HG03103 (cell line): Measurements from ENCODE around the gene IER5L.

ENCODE experiments used
- ATAC-seq: cut with Tn5 transposase; IDR thresholded peaks from one replicate; pipeline ENCODE4 v1.9.1; 2021; ENCODE audit warnings: low read depth; ENCODE audit not compliant: unreplicated experiment

Gene IER5L

DNA sequence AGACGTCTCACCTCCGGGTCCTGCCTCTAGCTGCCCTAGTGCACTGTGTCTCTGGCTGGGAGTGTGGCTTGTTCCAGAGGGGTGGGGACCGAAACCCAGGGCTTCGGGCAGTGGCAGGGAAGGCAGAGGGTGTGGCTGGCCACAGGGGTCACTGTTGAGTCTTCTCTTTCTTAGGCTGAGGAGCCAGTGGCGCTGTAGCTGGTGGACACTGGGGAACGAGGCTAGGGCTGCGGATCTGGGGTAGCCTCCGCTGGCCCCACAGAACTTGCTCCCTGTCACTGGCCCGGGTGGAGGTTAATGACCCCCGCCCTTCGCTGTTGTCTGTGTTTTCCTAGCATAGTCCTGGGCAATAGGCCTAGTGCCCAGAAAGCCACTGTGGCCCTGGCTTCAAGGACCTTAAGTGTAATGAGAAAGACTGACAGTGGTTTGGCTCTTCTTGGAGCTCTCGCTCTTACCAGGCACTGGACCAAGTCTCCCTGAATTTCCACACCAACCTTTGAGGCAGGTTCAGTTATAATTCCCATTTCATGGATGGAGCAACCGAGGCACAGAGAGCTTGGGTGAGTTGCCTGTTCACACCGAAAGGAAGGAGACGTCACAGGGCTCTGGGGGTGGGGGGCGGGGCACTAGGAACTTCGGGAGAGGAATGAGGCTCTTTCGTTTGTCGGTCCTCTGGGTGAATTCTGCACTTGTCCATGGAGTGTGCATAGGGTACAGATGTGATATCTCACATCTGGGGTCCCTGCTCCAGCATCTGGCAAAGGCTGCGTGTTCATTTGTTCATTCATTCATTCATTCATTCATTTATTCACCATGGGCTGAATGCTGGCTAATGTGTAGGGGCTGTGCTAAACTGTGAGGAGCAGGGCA, 4.8 kb upstream of the IER5L start:
- no peak for ATAC-seq

DNA sequence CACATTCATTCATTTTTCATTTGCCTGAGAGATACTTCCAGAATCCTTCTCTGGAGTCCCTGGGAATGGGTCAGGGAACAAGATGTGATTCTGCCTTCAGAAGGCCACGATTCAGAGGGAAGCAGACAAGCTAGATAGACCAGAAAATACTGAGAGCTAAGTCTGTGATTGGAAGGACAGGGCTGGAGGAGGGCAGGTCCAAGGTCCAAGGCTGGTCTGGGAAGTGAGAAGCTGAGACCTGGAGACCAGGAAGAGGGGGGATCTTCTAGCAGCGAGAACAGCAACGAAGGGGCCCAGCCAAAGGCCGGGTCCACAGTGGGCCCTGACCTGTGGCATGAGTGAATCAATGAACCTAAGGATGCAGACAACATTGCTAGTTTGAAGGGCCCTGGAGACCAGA, 4.1 kb upstream of the IER5L start:
- no peak for ATAC-seq

DNA sequence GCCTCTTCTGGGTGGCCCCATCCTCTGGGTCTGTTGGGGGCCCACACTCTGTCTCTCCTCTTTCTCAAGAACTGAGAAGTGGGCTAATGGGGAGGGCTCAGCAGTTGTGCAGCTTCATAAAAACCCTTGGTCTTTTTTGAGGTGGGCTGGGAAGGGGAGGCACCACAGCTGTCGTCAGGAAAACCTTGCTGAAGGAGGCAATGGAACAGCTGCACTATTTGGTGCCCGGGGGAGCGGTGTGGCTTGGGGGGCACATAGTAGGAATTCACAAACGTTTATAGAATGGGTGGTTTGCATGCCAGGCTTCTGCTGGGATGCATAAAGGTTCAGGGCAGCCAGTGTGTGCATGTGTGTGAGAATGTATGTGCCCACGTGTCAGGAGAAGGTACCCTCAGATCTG, 3.2 kb upstream of the IER5L start:
- no peak for ATAC-seq

DNA sequence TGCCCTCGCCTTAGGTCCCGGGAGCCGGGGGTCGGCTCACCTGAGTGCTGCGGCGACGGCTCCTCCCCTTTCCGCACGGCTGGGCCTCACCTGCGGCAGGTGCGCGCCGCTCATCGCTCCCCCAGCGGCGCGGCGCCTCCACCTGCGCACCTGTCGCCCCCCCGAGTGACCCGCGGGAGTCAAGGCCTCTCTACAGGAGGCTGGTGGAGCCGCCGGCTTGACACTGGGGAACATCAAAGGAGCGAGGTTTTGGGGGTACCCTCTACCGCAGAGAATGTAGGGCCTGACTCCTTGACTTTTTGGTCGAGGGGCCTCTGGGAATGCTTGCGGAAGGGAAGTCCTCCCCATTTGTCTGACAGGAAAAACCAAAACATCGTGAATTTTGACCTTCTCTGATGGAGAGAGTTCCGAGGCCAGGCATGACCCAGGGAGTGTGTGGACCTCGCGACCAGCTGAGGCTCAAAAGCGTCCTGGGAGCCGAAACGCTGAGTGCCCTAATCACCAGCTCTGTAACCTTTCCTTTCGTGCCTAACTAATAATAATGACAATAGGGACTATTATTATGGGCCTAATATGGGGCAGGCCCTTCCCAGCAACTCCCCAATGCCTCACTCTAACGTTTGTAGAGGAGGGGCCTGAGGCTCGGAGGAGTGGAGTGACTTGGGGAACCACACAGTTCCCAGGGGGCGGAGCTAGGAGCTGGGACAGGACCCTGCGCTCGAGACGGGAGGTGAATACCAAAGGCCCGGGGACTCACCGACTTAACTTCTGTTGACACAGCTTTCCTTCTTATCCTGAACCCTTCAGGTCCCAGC, 714 bp upstream of the IER5L start:
- no peak for ATAC-seq

DNA sequence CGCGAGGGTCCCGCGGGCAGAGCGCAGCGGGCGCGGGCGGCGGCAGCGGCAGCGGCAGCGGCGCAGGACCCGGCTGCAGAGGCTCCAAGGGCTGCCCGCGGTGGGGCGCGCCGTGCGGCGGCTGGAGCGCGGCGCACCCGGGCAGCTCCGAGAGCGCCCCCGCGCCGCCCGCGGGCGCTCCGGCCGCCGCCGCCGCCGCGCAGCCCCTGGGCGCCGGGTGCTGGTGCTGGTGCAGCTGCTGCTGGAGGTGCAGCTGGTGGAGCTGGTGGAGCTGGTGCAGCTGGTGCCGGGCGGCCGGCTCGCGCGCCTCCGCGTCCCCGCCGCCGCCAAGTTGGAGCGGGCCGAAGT, 644 bp downstream of the IER5L start:
- ATAC-seq, result peak; percentile 8

DNA sequence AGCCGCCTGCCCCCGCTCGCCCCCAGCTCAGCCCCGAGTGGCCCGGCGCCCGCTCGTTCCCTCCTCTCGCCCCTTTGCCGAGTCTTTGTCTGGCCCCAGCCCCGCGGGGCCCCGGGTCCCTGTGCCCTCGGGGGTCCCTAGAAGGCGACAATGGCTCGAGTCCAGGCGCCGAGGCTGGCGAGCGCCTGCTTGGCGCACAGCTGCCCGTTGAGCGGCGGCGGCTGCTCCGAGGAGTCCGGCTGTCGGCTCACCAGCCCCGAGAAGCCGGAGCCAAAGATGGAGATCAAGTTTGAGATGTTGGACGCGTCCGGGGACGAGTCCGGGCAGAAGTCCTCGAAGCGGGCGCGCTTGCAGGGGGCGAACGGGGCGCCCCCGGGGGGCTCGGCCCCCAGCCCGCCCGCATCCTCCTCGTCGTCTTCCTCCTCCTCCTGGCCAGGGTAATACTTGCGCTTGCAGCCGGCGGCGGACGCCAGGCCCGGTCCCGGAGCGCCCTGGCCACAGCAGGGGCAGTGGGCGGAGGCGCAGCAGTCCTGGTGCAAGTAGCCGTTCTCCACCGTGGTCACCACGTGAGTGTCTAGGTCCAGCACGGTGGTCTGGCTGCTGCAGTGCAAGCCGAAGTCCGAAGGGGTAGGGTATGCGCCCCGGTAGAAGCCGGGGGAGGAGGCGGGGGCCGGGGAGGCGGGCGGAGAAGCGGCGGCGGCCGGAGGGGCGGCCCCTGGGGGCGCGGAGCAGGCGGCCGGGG, 1.2 kb downstream of the IER5L start:
- ATAC-seq, result no peak

DNA sequence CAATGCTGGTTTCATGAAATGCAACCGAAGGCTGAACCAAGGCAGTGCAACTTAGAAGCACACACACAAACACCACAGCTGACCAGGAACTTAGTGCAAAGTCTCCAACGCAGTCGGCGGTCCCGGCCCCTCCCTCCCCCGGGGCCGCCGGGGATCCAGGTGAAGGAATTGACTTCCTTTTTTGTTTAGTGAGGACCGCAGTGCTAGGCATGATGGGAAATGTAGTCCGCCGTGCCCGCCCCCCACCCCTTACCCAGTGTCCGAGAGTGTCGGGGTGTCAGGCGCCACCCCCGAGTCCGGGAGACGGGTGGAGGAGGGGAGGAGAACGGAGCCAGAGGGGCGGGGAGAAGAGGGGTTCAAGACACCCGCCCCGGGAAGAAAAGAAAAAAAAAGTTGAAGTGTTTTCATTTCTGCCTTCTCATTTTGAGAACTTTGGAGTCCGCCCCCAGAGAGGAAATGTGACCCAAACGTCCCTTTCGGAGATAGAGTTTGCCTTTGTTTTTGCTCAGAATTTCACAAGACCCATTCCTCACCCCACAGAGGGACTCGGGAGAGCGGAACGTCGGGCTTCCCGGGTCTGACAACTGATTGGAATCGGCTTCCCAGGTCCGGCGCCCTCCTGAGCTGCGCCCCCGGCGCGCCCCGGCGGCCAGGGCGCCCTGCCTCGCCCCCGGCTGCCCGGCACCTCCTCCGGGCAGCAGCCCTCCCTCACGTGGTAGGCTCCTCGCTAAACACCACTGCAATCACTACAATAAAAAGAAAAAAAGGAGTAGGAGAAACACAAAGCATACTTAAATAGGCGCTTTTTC, 2.0 kb downstream of the IER5L start:
- no peak for ATAC-seq

DNA sequence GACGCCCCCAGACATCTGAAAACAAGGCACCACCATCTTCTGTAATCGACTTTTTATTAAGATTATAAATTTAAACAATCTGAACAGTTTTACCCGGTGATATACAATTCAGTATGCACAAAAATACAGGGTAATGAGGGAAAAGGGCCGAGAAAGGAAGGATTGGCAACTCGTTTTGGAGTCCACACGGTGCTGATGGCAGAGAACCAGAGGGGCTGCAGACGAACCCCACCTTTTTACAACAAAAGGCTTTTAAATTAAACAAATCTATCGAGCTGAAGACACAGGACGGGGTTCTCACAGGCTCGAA, 2.6 kb downstream of the IER5L start:
- ATAC-seq, result no peak

DNA sequence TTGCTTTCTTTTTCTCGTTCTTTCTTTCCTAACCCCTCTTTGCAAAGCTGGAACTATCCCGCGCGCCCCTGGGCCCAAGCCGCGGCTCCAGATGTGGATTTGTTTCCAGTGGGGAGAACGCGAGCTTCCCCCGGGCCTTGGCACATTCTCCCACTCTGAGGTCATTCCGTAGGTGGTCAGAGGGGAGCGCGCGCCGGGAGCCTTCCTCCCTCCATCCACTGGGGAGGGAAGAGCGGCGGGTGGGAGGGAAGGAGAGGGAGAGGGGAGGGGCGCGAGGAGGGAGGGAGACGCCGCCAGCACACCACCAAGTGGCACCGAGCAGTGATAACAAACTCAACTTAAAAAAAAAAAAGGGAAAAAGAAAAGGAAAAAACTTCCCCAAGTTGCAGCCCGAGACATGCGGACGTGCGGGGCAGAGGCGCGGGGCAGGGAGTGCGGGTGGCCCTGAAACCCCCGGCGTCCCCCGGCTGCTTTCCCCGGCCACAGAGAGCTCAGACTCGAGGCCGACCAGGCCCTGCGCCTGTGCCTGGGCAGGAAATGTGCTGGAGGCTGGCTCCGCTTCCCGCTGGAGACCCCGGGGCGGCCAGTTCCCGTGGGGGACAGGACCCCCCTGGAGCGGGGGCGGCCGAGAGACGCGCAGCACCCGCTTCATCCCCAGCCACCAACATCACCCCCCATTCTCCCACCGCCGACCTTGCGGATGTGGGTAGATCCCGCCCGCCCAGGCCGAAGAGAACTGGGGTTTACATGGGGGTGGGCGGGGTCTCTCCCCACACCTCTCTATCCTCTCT, 3.1 kb downstream of the IER5L start:
- no peak for ATAC-seq

DNA sequence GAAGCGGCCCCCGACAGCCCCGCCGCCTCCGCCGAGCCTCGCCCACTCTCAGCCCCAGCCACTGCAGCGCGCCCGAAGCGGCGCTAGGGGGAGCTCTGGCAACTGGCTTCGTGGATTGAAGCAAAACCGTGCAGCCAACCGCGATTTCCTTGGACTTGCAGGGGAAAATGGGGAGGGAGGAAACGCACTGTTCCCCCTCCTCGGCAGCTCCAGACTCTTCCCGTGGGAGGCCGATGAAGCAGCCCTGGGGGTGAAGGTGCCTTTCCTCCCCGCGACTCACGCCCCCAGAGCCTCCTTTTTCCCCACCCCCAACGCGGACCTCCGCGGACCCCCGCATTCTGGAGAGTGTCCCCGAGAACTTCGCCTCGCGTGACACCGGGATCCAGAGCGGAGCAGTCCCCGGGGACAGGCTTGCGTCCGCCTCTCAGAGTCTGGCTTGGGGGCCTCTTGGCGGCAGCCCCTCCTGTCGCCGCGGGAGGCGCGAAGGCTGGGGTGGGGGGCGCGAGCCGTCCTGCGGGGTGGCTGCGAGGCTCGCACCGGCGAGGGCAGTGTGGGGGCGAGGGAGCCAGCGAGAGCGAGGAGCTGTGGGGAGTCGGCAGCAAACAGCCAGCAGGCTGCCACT, 3.8 kb downstream of the IER5L start:
- ATAC-seq, result no peak

DNA sequence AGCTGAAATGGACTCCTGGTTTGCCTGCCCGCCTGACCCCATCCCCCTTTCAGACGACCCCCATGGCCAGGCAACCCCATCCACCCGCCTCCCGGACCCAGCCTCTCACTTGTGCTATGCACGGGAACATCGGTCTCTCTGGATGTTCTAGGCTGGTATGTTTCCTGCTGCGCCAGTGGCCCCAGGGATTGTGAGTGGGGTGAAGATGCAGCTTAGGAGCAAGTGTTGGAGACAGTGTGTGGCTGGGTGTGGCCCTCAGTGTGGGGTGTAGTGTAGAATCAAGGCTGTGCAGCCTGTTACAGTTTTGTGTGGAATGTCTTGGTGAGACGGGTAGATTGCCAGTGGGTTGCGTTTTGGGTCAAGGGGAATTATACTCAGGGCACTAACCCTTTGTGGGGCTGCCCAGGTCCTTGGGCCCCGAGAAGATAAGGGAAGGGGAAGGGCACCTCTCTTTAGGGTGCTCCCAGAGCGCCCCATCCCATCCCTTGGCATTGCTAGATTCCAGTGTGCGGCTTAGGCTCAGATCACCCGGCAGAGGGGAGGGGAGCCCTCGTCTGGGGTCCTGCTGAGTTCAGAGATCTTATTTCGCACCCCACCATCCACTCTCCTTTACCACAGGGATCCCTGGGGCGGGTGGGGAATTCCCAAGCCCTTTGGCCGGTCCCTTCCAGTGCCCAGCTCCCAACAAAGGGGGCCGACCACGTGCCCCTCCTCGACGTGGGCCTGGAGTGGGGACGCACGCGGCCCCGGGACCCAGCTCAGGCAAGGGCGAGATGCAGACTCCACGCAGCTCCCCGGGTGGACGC, 4.6 kb downstream of the IER5L start:
- no peak for ATAC-seq

DNA sequence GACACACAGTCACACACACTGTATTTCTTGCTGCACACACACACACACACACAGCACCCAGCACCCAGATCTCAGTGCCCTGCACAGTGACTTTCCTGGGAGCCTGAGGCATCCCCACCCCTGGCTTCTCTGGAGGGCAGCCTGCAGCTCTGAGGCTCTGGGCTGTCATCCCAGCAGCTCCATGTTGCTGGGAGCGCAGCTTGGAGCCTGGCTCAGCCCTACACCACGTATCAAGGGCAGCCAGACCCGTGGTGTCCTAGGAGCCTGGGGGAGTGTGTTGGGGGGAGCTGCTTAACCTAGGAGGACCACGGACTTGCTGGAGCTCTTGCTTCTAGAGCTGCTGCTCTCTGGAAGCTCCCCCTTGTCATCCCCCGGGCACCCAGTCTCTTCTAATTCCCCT, 5.2 kb downstream of the IER5L start:
- no peak for ATAC-seq

DNA sequence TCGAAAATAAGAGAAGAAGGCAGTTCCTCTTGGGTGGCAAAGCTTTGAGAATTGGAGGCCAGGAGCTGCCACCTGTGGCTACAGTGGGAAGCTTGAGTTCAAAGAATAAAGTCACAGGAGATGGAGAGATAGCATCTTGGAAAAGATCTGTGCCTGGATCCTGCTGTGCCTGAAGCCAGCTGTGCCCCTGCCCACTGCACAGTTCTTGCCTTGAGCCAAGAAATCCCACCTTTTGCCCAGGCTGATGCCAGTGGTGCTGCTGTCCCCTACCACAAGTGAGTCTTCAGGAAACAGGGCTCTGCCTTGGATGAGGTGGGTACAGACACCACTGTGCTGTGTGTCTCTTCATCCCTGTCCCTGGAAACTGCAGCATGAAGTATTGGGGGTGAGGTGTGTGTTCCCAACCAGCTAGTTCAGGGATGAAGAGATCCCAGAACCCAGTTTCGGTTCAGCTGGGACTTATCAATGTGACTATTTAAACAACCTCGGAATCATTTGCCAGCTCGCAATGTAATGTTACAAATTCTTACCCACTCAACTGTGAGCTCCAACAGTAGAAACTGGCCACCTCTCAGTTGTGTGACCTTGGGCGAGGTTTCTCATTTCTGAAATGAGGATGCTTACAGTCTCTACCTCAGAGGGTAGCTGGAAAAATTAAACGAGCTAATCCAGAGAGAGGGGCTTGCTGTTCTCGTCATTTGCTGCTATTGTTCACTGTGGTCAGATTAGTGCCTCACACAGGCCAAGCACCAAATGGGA, 5.9 kb downstream of the IER5L start:
- no peak for ATAC-seq

DNA sequence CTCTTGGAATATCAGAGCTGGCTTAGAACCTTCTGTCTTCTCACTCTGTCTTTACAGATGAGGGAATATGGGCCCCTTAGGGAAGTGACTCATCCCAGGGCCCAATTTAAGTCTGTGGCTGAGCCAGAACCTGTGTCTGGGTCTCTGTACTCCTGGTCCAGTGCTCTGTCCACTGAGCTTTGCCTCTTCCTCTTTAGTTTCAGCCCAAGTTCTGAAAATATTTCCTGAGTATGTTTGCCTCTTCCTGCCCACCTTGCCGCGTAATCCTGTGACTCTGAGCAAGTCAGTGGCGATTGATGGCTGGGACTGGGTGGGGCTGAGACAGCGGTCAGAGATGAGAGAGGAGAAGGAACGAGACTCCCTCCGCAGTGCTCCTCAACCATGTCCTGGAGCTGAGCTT, 7.8 kb downstream of the IER5L start:
- no peak for ATAC-seq

DNA sequence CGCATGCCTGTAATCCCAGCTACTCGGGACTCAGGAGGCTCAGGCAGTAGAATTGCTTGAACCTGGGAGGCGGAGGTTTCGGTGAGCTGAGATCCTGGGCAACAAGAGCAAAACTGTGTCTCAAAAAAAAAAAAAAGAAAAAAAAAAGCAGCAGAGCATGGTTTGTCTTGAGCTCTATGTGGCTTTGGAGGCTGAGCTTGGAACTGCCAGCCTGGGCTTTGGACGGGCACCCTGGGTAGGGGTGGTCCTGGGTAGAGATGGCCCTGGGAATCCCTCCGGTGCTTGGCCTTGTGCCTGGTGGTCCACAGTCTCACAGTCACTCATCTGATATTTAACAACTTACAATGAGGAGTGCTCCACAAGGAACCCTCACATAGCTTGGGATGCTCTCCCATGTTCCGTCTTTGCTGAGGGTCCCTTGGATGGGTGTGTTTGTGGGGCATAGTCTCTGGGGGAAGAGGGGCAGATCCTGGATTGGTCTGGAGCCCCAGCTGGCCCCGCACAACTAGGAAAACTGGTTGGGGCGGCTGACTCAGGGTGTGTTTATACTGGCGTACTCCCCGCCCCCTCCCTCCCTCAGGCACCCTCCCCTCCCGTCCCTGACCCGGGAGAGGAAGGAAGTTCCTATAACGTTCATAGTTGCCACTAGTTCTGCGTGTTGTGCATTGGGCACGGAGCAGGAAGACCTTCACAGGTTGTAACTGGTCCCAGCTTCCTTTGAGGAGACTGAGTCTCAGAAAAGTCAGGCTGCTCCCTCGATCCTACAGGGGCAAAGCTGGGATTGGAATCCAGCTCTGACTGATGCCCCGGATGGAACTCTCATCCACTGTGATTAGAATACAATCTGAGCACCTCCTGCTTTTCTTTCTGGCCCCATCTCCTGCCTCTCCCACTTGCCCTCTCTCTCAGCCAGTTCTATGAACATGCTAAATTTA, 11.2 kb downstream of the IER5L start:
- no peak for ATAC-seq

DNA sequence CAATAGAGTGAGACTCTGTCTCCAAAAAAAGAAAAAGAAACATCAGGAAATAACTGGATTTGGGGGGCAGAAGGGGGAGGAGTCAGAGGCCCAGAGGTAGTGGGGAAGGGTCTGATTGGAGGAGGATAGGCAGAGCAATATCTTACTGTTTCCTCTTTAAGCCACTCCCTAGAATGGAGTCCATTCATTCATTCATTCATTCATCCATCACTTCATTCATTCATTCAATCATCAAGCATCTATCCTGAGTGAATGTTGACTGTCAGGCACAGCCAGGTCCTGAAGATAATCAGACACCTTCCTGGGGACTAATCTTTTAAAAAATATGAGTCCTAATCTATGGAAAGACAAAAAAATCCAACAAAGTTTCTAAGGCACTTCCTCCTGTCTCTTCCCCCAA, 12.9 kb downstream of the IER5L start:
- no peak for ATAC-seq
